Cardiac fibroblast (primary cell): ENCODE results near the gene ABCA9.
A peak's percentile ranks its signal among the peaks of the same experiment; 100 is the strongest.

Experiments
- DNase-seq, 2 donors: peaks; one replicate each; pipeline versions ENCODE4 v3.0.0 to v3.0.0-alpha.2; 2010; ENCODE audit warnings: low read depth in 2 of 2
- H3K4me3 ChIP-seq, 2 donors: replicated peaks in 1 of 2; 1 replicate in 1 of 2; 2 replicates in 1 of 2; pipeline ENCODE4 v1.5.1; 2011; ENCODE audit warnings: low read depth in 2 of 2, low read length in 2 of 2, mild to moderate bottlenecking in 2 of 2, moderate library complexity in 1 of 2
- TF ChIP-seq, protein P1 (sequence below): IDR thresholded peaks from one replicate; pipeline ENCODE4 v1.5.1; 2011; ENCODE audit warnings: low read depth, mild to moderate bottlenecking, low read length, inconsistent platforms

Gene ABCA9

DNA sequence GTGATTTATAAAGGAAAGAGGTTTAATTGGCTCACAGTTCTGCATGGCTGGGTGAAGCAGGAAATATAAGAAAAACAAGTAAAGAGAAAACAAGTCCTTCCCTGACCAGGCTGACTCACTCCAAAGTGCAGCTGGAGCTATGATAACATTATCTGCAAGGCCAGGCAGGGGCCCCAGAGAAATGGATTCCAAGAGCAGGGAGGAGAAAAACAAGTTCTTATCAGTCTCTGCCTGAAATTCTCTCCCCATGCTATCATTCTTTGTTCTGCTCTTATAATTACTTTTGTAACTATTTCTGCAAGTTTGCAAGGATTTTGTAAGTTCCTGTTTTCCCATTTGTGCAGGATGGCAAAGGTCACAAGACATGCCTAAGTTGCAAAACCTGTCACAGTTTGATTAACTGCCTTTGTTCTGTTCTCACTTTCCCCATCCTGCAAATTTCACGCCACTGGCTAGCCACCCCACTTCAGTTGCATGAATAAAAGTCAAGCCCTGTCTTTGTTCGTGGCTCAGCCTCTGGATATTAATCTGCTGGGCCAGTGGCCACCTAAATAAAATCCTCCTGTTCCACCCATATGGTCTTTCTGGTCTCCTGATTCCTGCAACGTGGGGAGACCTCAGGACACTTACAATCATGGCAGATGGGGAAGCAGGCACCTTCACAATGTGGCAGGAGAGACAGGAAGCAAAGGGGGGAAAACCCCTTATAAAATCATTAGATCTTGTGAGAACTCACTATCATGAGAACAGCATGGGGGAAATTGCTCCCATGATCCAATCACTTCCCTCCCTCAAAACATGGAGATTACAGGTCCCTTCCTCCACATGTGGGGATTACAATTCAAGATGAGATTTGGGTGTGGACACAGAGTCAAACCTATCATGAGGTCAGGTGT lies 13.1 kb downstream of the ABCA9 start:
- TF ChIP-seq, protein P1, sequence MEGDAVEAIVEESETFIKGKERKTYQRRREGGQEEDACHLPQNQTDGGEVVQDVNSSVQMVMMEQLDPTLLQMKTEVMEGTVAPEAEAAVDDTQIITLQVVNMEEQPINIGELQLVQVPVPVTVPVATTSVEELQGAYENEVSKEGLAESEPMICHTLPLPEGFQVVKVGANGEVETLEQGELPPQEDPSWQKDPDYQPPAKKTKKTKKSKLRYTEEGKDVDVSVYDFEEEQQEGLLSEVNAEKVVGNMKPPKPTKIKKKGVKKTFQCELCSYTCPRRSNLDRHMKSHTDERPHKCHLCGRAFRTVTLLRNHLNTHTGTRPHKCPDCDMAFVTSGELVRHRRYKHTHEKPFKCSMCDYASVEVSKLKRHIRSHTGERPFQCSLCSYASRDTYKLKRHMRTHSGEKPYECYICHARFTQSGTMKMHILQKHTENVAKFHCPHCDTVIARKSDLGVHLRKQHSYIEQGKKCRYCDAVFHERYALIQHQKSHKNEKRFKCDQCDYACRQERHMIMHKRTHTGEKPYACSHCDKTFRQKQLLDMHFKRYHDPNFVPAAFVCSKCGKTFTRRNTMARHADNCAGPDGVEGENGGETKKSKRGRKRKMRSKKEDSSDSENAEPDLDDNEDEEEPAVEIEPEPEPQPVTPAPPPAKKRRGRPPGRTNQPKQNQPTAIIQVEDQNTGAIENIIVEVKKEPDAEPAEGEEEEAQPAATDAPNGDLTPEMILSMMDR = no peak
- no peak overlapping the region for H3K4me3 ChIP-seq
- DNase-seq = peak; percentile 87 to 99

DNA sequence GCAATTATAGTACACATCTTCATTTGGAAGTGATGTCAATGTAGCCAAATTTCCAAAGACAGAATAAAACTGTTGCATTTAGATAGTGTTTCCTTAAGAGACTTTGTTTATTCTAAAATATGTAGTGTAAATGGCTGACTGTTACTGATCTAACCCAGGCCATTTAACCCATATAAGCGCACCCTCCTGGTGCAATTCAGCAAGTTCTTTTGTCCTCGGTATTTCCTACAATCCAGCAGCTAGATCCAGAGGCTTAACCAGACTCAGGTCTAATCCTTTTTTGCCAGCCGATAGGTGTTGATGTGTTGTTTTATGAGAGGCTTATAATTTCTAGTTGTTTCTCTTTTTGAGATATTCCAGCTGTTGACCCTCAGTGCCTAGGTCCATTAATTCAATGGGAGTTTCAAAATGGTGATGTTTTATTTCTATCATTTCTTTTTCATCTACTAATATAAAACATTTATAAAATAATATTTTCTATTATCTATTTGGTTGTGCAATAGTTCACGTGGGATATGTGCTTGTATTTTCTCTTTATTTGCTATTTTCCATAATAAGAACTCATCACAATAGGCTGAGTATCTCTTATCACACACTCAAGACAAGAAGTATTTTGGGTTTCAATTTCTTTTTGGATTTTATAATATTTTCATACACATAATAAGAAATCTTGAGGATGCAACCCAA lies 14.5 kb downstream of the ABCA9 start:
- TF ChIP-seq, protein P1 = no peak
- H3K4me3 ChIP-seq = no peak overlapping the region
- DNase-seq = no peak

DNA sequence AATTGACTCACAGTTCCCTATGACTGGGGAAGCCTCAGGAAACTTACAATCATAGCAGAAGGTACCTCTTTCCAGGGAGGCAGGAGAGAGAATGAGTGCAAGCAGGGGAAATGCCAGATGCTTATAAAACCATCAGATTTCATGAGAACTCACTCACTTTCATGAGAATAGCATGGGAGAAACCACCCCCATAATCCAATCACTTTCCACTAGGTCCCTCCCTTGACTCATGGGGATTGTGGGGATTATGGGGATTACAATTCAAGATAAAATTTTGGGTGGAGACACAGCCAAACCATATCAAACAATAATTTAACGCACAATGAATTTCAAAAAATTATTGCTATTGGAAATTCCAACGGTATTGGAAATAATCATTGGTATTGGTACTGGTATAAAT lies 15.1 kb downstream of the ABCA9 start:
- no peak overlapping the region for H3K4me3 ChIP-seq
- TF ChIP-seq, protein P1 = no peak
- no peak for DNase-seq

DNA sequence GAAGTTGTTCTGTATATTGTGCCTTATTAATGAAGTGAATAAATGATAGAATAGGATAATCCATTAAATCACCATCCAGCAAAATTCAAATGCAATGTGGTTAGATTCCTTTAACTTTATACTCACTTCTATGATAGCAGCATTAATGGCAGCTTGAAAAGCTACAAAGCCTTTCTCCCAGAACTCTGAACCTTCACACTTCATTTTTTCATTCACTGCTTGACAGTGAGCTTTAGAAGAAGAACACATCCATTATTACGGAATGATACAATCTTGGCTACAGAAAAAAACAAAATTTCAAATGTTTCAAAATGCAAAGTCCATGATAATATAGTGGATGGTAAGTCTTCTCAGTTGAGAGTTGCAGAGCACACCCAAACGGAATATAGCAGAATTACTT lies 16.4 kb downstream of the ABCA9 start:
- no peak overlapping the region for H3K4me3 ChIP-seq
- TF ChIP-seq, protein P1 = no peak
- no peak for DNase-seq

DNA sequence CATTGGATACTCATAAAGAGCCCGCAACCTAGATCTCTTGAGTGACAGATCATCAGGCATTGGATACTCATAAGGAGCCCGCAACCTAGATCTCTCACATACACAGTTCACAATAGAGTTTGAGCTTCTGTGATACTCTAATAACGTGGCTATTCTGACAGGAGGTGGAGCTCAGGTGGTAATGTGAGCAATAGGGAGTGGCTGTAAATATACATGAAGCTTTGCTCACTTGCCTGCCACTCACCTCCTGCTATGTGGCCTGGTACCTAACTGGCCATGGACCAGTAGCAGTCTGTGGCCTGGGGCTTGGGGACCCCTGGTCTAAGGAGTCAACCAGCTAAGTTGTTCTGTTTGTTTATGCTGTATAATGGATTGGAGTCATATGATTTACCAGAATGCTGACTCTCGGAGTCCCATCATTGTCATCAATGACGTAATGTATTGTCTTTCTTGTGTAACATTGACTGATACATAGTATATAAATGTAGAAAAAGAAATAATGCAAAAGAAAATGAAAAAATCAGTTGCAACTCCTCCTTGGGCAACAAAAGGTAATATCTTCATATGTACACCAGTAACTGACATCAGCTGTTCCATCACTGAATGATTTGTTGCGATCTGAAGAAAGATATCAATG lies 17.5 kb downstream of the ABCA9 start:
- no peak overlapping the region for H3K4me3 ChIP-seq
- no peak for DNase-seq
- TF ChIP-seq, protein P1 = no peak

DNA sequence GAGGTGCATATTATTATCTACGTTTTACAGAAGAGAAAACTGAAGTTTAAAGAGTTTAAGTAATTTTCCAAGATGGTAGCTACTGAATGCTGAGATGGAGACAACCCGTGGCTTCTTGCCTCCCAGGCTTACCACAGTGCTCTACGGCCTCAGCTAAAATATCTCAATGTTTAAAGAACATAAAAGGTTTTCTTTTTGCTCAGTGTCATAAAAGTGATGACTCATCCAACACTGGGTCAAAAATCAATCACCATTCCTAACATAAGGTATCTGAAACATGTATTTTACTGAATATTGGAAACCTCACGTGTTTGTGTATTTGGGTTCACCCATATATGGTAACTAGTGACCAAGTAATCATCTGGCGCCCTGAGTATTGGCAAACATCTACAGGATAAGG lies 18.4 kb downstream of the ABCA9 start:
- TF ChIP-seq, protein P1 = no peak
- no peak for DNase-seq
- no peak overlapping the region for H3K4me3 ChIP-seq
